ENCODE data around the gene THAP8. TPM values are rescaled to one million over a fixed set of nuclear protein-coding genes. Genes with fewer than 3 reads are reported as not detected.

Gene THAP8
- total and polyA plus RNA-seq, 2 donors (not counting 3 experiments of a cell fraction or from before 2014, with no cell fraction given), result 2.9 to 6.6 TPM

DNA sequence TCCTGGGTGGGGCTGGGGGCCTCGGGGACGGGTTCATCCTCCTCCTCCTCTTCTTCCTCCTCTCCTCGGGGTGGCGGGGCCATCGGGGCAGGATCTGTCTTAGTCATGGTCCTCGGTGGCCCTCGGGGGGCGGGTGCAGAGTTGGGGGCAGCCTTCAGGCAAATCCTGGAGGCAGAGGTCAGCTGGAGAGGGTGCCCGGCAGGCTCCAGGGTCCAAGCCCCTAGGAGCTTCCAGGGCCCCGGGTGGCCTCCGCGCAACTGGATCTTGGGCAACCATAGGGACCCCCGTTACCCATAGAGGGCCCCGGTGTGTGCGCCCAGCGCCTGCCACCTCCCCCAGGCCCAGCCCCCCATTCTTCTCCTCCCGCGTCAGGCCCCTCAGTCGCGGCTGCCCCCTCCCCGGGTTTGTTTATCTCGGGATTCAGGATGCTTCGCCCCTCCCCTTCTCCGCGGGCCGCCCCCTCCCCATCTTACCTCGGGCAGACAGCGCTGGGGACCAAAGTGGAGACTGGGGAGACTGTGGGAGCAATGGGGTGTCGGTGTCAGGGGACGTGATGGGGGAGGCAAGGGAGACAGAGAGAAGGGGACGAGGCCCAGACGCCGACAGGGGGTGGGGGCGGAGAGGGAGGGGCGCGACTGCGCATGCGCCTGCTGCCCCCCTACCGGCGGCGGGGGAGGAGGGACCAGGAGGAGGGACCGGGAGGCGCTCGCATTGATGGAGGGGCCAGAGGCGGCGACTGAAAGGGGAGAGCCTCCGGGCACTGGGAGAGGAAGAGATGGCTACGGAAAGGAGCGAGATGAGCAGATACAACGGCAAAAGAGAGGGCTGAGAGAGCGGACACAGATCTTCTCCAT, 21.6 kb downstream of the THAP8 start, which contains the start of gene CLIP3:
Gene CLIP3 (minus strand): TSS at position 623 of the 854 bp plus-strand sequence. CDS start 516 bp downstream, at position 107.
- Histone ChIP-seq H3K4me3 (replicated peaks in 1 of 3; ENCODE audit: insufficient read depth in 1 of 3, low read depth in 1 of 3, low read length in 3 of 3) (peak within 1 kb of the TSS; percentile 63 to 88 (median 74)), H3K9ac (replicated peaks; ENCODE audit: extremely low read depth, insufficient read depth, low read length) (peak within 1 kb of the TSS; percentile 55), H3K9me3 (replicated peaks; ENCODE audit: control insufficient read depth, insufficient read depth, low read length) (no peaks in the 10 kb centered on the region), H3K27me3 (ENCODE audit: control insufficient read depth in 2 of 2, insufficient read depth in 2 of 2, low read length in 2 of 2) (no peaks in the 10 kb centered on the region), H3K9me1 (replicated peaks; ENCODE audit: control insufficient read depth, extremely low read depth, insufficient read depth, low read length) (no peaks in the 10 kb centered on the region), H3K4me1 (ENCODE audit: control insufficient read depth, extremely low read depth, insufficient read depth, low read length) (peaks cover 6% of the 10 kb centered on the region), H3K27ac (ENCODE audit: insufficient read depth, low read depth, low read length) (no peak within 1 kb of the TSS), H3K79me2 (ENCODE audit: control insufficient read depth, insufficient read depth, low read length) (no peaks in the 10 kb centered on the region), H4K20me1 (replicated peaks; ENCODE audit: control insufficient read depth, extremely low read depth, insufficient read depth, low read length) (no peaks in the 10 kb centered on the region), H3K4me2 (ENCODE audit: insufficient read depth, low read length) (peak within 1 kb of the TSS; percentile 87), H2AFZ (ENCODE audit: low read depth, low read length) (peak within 1 kb of the TSS; percentile 98), H3K36me3 (ENCODE audit: control insufficient read depth in 2 of 2, extremely low read depth in 1 of 2, insufficient read depth in 2 of 2, low read length in 2 of 2) (peaks cover 0 to under 1% of the 10 kb centered on the region in 2 experiments)
- intact Hi-C loops (cut with micrococcal nuclease), result loop anchor here (1.0 kb wide), 1 partner anchor 22 kb away; the partner anchor contains the start of genes THAP8 and WDR62
- TF ChIP-seq, protein P1, sequence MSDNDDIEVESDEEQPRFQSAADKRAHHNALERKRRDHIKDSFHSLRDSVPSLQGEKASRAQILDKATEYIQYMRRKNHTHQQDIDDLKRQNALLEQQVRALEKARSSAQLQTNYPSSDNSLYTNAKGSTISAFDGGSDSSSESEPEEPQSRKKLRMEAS (IDR thresholded peaks at IDR 0.05; ENCODE audit: insufficient read depth, insufficient read length), result no peak
- TF ChIP-seq MYC (IDR thresholded peaks at IDR 0.05; ENCODE audit: low read depth, low read length) (no peak), POLR2AphosphoS5 (IDR thresholded peaks at IDR 0.05; ENCODE audit: insufficient read depth, low read depth, low read length) (peak; percentile 19)
- TF ChIP-seq, protein P2, sequence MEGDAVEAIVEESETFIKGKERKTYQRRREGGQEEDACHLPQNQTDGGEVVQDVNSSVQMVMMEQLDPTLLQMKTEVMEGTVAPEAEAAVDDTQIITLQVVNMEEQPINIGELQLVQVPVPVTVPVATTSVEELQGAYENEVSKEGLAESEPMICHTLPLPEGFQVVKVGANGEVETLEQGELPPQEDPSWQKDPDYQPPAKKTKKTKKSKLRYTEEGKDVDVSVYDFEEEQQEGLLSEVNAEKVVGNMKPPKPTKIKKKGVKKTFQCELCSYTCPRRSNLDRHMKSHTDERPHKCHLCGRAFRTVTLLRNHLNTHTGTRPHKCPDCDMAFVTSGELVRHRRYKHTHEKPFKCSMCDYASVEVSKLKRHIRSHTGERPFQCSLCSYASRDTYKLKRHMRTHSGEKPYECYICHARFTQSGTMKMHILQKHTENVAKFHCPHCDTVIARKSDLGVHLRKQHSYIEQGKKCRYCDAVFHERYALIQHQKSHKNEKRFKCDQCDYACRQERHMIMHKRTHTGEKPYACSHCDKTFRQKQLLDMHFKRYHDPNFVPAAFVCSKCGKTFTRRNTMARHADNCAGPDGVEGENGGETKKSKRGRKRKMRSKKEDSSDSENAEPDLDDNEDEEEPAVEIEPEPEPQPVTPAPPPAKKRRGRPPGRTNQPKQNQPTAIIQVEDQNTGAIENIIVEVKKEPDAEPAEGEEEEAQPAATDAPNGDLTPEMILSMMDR (IDR thresholded peaks at IDR 0.05; ENCODE audit: extremely low read depth in 1 of 2, insufficient read depth in 1 of 2, low read depth in 1 of 2, low read length in 2 of 2), result no peak
- DNase-seq (ENCODE audit: low read depth, low spot score) (peak; percentile 64), FAIRE-seq (peak; percentile 62)
- POLR2A ChIA-PET, result no interaction called here
- CTCF ChIA-PET, result interaction anchor here (1.3 kb wide), 1 partner anchor 18 kb away, joined by 3 read pairs; the partner anchor contains the start of gene ALKBH6
- BruUV-seq (replicated peaks), result no TSS peak
- dilution Hi-C loops (cut with MboI; ENCODE audit: extremely low pct_ligation_motif_present, low sequenced_read_pairs), result no loop called here
